ENCODE data around the gene SLC14A1.
A peak's percentile ranks its signal among the peaks of the same experiment; 100 is the strongest.

SLC14A1 gene

GRCh38 chr18:45787346-45787745, 63.4 kb downstream of the SLC14A1 start:
- Histone ChIP-seq H4K20me1 (ENCODE audit: insufficient read depth, low read length, poor library complexity, severe bottlenecking) (no peaks in the 10 kb centered on the region), H3K4me2 (ENCODE audit: low read depth, low read length, poor library complexity, severe bottlenecking) (no peak overlapping the region), H3K79me2 (ENCODE audit: insufficient read depth, low read length) (no peaks in the 10 kb centered on the region), H3K9me2 (replicated peaks; ENCODE audit: low read depth, low read length) (no peaks in the 10 kb centered on the region), H3K4me1 (ENCODE audit: insufficient read depth, low read length, poor library complexity, severe bottlenecking) (peaks cover 14% of the 10 kb centered on the region), H3K9ac (ENCODE audit: low read depth, low read length, poor library complexity, severe bottlenecking) (no peak overlapping the region), H3F3A (ENCODE audit: low read depth) (no peaks in the 10 kb centered on the region), H3K4me3 (ENCODE audit: low read length, poor library complexity, severe bottlenecking) (no peak overlapping the region), H2AFZ (ENCODE audit: low read length) (0 out of 2 replicates have a peak overlapping the region, but pooled peaks have one; percentile 23), H3K9me3 (ENCODE audit: insufficient read depth, low read depth, low read length) (no peaks in the 10 kb centered on the region), H3K27me3 (ENCODE audit: insufficient read depth, low read length, poor library complexity, severe bottlenecking) (no peaks in the 10 kb centered on the region), H3K36me3 (ENCODE audit: insufficient read depth, low read length) (no peaks in the 10 kb centered on the region)
- TF ChIP-seq CTCF (conservative IDR thresholded peaks at IDR 0.05; ENCODE audit: low read length) = no peak
- no peak for TF ChIP-seq EZH2phosphoT487 (IDR thresholded peaks at IDR 0.05; ENCODE audit: borderline replicate concordance)

GRCh38 chr18:45788861-45789260, 64.9 kb downstream of the SLC14A1 start:
- Histone ChIP-seq H3K9me3 (ENCODE audit: insufficient read depth, low read depth, low read length) (no peaks in the 10 kb centered on the region), H4K20me1 (ENCODE audit: insufficient read depth, low read length, poor library complexity, severe bottlenecking) (no peaks in the 10 kb centered on the region), H3K36me3 (ENCODE audit: insufficient read depth, low read length) (no peaks in the 10 kb centered on the region), H3K79me2 (ENCODE audit: insufficient read depth, low read length) (no peaks in the 10 kb centered on the region), H2AFZ (ENCODE audit: low read length) (no peak overlapping the region), H3F3A (ENCODE audit: low read depth) (no peaks in the 10 kb centered on the region), H3K9me2 (replicated peaks; ENCODE audit: low read depth, low read length) (no peaks in the 10 kb centered on the region), H3K4me1 (ENCODE audit: insufficient read depth, low read length, poor library complexity, severe bottlenecking) (peaks cover 10% of the 10 kb centered on the region), H3K27me3 (ENCODE audit: insufficient read depth, low read length, poor library complexity, severe bottlenecking) (no peaks in the 10 kb centered on the region), H3K9ac (ENCODE audit: low read depth, low read length, poor library complexity, severe bottlenecking) (no peak overlapping the region), H3K4me3 (ENCODE audit: low read length, poor library complexity, severe bottlenecking) (no peak overlapping the region), H3K4me2 (ENCODE audit: low read depth, low read length, poor library complexity, severe bottlenecking) (no peak overlapping the region)
- TF ChIP-seq EZH2phosphoT487 (IDR thresholded peaks at IDR 0.05; ENCODE audit: borderline replicate concordance) = no peak
- TF ChIP-seq CTCF (conservative IDR thresholded peaks at IDR 0.05; ENCODE audit: low read length) = no peak

GRCh38 chr18:45792506-45793263, 68.7 kb downstream of the SLC14A1 start:
- H3K79me2 ChIP-seq (ENCODE audit: insufficient read depth, low read length) = no peaks in the 10 kb centered on the region
- no peak overlapping the region for H2AFZ ChIP-seq (ENCODE audit: low read length)
- no peaks in the 10 kb centered on the region for H3K4me1 ChIP-seq (ENCODE audit: insufficient read depth, low read length, poor library complexity, severe bottlenecking)
- H3K4me3 ChIP-seq (ENCODE audit: low read length, poor library complexity, severe bottlenecking) = no peak overlapping the region
- H3K4me2 ChIP-seq (ENCODE audit: low read depth, low read length, poor library complexity, severe bottlenecking) = no peak overlapping the region
- H3K9me3 ChIP-seq (ENCODE audit: insufficient read depth, low read depth, low read length) = no peaks in the 10 kb centered on the region
- H3K9ac ChIP-seq (ENCODE audit: low read depth, low read length, poor library complexity, severe bottlenecking) = no peak overlapping the region
- H3F3A ChIP-seq (ENCODE audit: low read depth) = no peaks in the 10 kb centered on the region
- H3K9me2 ChIP-seq (replicated peaks; ENCODE audit: low read depth, low read length) = no peaks in the 10 kb centered on the region
- no peaks in the 10 kb centered on the region for H3K27me3 ChIP-seq (ENCODE audit: insufficient read depth, low read length, poor library complexity, severe bottlenecking)
- no peaks in the 10 kb centered on the region for H3K36me3 ChIP-seq (ENCODE audit: insufficient read depth, low read length)
- no peaks in the 10 kb centered on the region for H4K20me1 ChIP-seq (ENCODE audit: insufficient read depth, low read length, poor library complexity, severe bottlenecking)
- no peak for TF ChIP-seq EZH2phosphoT487 (IDR thresholded peaks at IDR 0.05; ENCODE audit: borderline replicate concordance)
- TF ChIP-seq CTCF (conservative IDR thresholded peaks at IDR 0.05; ENCODE audit: low read length) = no peak

Measured in Loucy (cell line).